Measurements from ENCODE around the gene ABCC5.
"Not testable (repeated sequence)": the region's sequence is repeated elsewhere in the genome, so short reads cannot be mapped to it uniquely, and the experiment has no call there.

The ABCC5 gene

DNA sequence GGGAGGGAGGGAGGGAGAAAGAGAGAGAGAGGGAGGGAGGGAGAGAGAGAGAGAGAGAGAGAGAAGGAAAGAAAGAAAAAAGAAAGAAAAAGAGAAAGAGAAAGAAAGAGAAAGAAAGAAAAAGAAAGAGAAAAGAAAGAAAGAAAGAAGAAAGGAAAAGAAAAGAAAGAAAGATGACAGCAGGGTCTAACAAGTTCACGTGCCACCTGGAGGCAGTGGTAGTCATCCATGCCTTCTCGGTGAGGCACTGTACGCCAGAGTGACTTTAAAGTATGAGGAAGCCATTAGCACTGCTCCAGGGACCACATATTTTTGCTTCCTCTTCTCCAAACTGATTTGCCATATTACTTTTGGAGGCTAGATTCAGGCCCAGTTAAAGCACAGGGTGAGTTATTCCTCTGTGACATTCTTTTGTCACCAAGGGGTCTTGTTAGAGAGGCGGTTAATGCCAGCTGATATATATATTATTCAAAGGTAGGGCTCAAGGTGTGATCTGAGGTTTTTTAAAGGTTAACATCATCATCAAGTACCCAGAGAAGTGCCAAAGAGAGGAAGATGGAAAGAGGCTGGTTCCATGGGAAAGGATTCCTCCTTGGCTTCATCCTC is 13.6 kb upstream of the ABCC5 start, which contains the start of gene HTR3D:
Gene HTR3D, plus strand, starts transcription at position 556 of the 606 bp plus-strand sequence. Its CDS starts 0 bp downstream, at position 556.
- TF ChIP-seq, protein P1, sequence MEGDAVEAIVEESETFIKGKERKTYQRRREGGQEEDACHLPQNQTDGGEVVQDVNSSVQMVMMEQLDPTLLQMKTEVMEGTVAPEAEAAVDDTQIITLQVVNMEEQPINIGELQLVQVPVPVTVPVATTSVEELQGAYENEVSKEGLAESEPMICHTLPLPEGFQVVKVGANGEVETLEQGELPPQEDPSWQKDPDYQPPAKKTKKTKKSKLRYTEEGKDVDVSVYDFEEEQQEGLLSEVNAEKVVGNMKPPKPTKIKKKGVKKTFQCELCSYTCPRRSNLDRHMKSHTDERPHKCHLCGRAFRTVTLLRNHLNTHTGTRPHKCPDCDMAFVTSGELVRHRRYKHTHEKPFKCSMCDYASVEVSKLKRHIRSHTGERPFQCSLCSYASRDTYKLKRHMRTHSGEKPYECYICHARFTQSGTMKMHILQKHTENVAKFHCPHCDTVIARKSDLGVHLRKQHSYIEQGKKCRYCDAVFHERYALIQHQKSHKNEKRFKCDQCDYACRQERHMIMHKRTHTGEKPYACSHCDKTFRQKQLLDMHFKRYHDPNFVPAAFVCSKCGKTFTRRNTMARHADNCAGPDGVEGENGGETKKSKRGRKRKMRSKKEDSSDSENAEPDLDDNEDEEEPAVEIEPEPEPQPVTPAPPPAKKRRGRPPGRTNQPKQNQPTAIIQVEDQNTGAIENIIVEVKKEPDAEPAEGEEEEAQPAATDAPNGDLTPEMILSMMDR (IDR thresholded peaks at IDR 0.05; ENCODE audit: borderline replicate concordance, insufficient read depth, low read depth, low read length) = no peak

DNA sequence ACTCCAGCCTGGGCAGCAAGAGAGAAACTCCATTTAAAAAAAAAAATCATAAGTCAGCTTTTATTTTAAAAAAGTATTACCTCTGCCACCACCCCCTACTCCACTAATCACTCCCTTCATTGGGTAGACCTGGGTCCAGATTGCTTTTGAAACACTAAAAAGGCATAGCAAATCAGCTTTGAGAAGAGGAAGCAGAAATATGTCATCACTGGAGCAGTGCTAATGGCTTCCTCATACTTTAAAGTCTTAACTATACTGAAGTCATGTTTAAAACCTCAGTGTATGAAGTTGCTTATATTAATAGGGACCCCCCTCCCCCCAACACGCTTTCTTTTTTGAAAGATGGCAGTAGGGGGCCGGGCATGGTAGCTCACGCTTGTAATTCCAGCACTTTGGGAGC is 12.9 kb upstream of the ABCC5 start:
- H3K4me3 ChIP-seq (ENCODE audit: low read depth, low read length) = no peak overlapping the region
- TF ChIP-seq, protein P1 (IDR thresholded peaks at IDR 0.05; ENCODE audit: borderline replicate concordance, insufficient read depth, low read depth, low read length) = no peak

More for the DNA sequence above, 13.6 kb upstream of the ABCC5 start, which contains the start of gene HTR3D:
- no peak within 1 kb of the TSS for H3K4me3 ChIP-seq (ENCODE audit: low read depth, low read length)

DNA sequence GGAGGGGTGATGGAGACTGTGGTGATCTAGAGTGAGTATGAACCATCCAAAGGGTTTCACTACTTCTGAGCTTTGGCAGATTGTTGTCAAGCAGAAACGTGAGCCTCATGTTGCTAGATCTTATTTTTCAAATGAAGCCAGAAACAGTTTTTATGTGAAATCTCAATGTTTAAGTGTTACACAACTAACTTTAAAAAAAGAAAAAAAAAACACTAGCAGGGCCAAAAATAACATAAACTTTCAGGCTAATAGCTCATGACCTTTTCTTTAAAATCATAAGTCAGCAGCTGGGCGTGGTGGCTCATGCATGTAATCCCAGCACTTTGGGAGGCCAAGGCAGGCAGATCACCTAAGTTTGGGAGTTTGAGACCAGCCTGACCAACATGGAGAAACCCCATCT is 11.8 kb upstream of the ABCC5 start:
- no peak overlapping the region for H3K4me3 ChIP-seq (ENCODE audit: low read depth, low read length)
- TF ChIP-seq, protein P1 (IDR thresholded peaks at IDR 0.05; ENCODE audit: borderline replicate concordance, insufficient read depth, low read depth, low read length) = no peak

DNA sequence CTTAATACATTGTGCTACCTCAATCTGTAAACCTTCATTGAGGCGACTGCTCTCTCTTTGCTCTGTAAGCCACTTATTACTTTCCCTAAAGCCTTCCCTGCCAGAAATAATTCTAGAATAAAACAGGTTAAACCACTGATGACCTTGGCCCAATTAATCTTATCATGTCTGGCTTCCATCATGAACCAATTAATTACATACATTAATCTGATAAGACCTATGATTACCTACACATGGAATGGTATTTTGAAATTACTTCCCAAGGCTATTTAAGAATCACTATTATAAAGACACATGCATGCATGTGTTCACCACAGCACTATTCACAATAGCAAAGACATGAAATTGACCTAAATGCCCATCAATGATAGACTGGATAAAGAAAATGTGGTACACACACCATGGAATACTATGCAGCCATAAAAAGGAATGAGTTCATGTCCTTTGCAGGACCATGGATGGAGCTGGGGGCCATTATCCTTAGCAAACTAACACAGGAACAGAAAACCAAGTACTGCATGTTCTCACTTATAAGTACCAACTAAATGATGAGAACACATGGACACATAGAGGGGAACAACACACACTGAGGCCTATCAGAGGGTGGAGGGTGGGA is 10.7 kb upstream of the ABCC5 start:
- not testable (repeated sequence) for H3K4me3 ChIP-seq (ENCODE audit: low read depth, low read length)

DNA sequence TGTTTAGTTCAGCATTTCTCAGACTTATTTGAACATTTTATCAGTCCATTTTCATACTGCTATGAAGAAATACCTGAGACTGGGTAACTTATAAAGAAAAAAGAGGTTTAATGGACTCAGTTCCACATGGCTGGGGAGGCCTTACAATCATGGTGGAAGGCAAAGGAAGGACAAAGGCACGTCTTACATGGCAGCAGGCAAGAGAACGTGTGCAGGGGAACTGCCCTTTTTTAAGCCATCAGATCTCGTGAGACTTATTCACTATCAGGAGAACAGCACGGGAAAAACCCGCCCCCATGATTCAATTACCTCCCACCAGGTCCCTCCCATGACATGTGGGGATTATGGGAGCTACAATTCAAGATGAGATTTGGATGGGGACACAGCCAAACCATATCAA is 7.6 kb upstream of the ABCC5 start:
- H3K4me3 ChIP-seq (ENCODE audit: low read depth, low read length) = not testable (repeated sequence)

DNA sequence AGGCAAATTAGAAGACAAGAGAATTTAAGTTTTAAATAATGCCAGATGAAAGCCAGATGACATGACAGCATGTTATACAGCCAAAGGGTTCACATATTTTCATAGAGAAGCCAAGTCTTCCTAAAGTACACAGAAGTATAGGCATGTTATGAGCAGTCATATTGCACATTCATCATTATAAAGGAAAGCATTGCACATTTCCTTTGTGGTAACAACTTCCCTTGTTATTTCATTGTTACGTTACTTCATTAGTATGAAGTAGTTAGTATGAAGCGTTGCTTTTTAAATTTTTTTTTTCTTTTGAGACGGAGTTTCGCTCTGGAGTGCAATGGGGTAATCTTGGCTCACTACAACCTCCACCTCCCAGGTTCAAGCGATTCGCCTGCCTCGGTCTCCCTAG is 4.6 kb upstream of the ABCC5 start:
- H3K4me3 ChIP-seq (ENCODE audit: low read depth, low read length) = no peak overlapping the region
- TF ChIP-seq, protein P1 (IDR thresholded peaks at IDR 0.05; ENCODE audit: borderline replicate concordance, insufficient read depth, low read depth, low read length) = no peak

DNA sequence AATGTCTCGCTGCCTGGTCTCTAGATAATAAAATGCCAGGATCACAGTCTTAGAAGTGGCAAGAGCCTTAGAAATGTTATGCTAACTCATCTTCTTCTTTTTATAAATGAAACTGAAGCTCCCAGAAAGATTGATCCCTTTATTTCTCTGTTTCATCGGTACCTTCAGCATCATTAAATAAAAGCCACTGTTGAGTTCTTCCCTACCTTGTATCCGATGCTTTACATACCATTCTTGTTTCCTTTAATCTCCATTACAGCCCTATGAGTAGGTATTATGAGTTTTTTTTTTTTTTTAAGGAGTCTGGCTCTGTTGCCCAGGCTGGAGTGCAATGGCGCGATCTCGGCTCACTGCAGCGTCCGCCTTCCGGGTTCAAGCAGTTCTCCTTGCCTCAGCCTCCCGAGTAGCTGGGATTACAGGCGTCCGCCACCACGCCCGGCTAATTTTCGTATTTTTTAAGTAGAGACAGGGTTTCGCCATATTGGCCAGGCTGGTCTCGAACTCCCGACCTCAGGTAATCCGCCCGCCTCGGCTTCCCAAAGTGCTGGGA is 815 bp upstream of the ABCC5 start:
- TF ChIP-seq, protein P1 (IDR thresholded peaks at IDR 0.05; ENCODE audit: borderline replicate concordance, insufficient read depth, low read depth, low read length) = no peak
- peak overlapping the region; percentile 98 for H3K4me3 ChIP-seq (ENCODE audit: low read depth, low read length)
